NCI-H510A treated with DMSO at 0.1 percent for 48 hours (cell line): ENCODE data around the gene NCEH1.
"Not testable (repeated sequence)": the region's sequence is repeated elsewhere in the genome, so short reads cannot be mapped to it uniquely, and the experiment has no call there.

Source experiments
- DNase-seq: peaks from one replicate; lab custom pipeline; 2025; lab: John Stamatoyannopoulos, UW

Gene NCEH1

GRCh38 chr3:172707030-172707429, 3.8 kb downstream of the NCEH1 start:
- DNase-seq: no peak

GRCh38 chr3:172705170-172705569, 5.7 kb downstream of the NCEH1 start:
- no peak for DNase-seq

DNA sequence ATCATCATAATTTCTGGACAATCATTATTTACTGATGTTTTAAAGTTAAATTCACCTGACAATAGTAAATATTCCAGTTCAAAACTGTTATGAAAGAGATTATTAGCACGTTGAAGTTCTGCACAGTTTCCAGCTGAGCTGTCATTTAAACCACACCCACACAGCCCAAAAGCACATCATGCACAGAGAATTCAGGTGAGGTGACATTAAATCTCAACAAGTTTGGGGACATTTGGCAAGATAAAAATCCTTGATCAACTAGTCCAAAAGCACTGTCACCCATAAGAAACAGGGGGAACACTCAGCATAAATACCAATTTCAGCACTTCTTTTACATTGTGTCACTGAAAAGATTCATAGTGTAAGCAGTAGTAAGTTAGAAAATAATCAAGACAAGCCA, 6.9 kb downstream of the NCEH1 start:
- DNase-seq: no peak

GRCh38 chr3:172702731-172703130, 8.1 kb downstream of the NCEH1 start:
- DNase-seq: not testable (repeated sequence)

DNA sequence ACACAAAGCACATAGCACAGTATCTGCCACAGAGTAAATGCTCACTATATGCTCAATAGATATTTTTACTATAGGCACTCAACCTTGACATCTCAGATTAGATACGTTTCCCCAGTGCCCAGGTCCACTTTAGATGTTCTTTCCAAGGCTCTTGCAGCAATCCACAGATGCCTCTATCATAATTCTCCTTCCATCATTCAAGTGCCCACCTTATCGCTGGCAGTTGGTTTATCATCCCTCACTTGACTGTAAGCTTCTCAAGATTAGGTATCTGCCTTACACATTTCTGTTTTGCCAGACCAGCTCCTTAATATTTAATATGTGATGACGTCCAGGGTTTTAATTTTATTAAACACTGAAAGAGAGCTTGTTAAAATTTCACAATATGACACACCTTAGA, 8.6 kb downstream of the NCEH1 start:
- DNase-seq: no peak

GRCh38 chr3:172701751-172702150, 9.1 kb downstream of the NCEH1 start:
- no peak for DNase-seq

DNA sequence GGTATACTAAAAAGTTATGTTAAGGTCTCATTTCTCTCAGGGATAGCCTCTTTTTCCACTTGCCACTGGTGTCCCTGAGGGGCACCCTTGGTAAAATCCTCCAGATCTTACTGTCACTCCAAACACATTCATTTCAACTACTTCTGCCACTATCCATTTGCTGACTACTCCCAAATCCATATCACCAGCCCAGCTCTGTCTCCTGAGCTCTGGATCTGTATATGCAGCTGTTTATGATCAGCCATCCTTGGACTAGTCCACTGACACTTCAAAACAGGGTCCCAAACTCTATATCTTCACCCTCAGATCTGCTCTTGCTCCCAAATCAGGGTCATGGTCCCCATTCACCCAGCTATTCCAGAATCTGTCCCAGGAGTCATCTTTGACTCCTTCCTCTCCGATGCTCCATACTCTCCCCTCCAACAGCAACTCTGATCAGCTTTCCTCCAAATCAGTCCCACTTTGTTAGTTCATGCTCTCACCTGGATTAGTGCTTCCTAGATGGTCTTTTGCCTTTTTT, 9.9 kb downstream of the NCEH1 start:
- DNase-seq: no peak

GRCh38 chr3:172700256-172700655, 10.6 kb downstream of the NCEH1 start:
- DNase-seq: no peak

DNA sequence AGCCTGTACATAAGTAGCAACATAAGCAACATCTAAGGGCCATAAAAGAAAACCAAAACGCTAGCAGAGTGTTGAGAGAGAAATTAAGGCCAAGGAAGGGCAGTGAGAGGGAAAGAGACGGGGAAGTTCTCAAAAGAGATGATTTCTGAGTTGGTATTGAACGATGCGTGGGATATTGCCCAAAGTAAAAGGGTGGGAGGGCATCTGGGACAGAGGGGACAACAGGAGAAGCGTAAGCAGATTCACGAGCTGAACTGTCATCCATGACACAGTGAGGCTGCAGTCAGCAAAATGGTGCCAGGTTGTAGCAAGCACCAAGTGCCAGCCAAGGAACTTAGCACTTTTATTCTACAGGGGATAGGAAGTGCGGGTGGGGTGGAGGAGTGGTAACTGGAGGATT, 11.8 kb downstream of the NCEH1 start:
- DNase-seq: no peak

GRCh38 chr3:172698631-172699030, 12.2 kb downstream of the NCEH1 start:
- DNase-seq: no peak

DNA sequence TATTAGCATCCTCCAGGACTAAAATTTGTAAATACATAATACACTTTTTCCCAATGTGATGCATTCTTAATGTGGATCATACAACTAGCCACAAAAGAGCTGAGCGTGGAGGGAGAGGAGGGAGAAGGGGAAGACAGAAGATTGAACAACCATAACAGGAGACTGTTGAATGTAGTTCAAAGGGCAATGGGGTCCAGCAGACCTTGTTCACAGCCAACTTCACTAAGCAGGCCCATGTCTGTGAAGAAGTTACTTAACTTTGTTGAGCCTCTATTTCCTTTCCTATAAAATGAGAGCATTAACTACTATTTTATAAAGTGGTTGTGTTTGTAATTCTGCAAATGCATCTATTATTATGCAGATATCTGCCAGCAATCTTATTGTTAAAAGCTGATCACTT, 13.3 kb downstream of the NCEH1 start:
- no peak for DNase-seq

DNA sequence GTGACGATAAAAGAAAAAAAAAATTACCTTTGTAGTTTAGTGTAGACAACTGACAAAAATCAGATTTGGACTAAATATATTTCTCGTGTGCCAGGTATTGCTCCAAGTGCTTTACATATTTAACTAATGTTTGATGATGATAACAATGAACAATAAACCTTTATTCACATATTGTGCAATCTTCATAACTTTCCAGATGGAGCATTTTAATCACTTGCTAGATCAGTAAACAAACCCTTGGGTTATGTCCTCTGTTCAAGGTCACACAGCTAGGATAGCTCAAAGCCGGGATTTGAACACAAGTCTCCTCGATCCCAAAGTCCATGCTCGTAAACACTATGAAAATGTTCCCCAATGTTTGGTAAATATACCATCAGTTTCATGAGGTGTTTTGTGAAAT, 14.5 kb downstream of the NCEH1 start:
- DNase-seq: no peak

GRCh38 chr3:172694573-172695246, 16.2 kb downstream of the NCEH1 start:
- no peak for DNase-seq

GRCh38 chr3:172692751-172693338, 18.0 kb downstream of the NCEH1 start:
- DNase-seq: no peak

DNA sequence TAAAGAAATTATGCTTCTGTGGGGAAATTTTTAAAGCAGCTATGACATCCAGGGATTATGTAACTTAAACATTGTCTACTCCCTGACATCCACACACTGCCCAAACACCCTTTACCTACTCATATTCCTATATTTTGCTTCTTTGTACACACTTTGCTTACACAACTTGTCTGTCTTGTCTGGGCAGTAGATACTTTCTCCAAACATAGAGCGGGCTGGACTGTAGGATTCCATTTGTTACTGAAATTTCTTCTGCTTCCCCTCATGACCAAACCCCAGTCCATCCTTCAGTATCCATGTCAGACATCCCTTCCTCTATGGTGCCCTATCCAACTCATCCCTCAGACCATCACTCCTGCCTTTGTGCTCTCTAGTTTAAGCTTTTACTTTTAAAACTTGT, 19.9 kb downstream of the NCEH1 start:
- DNase-seq: no peak

GRCh38 chr3:172688588-172688987, 22.3 kb downstream of the NCEH1 start:
- no peak for DNase-seq

DNA sequence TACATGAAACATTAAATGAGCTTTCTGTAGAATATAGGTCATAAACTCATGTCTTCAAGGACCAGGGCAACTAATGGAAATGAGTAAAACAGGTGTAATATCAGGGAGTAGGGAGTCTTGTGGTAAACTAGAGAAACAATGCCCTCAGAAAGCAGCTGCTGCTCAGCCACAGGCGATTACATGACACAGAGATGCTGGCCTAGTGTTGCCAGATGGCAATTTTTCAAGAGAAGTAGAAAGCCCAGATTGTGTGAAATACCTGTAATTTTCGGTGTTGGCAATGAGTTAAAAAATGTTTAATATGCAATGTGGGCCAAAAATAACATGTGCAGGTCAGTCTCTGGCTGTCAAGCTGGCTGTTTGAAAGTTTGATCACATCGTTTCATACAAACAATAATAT, 23.4 kb downstream of the NCEH1 start:
- no peak for DNase-seq

DNA sequence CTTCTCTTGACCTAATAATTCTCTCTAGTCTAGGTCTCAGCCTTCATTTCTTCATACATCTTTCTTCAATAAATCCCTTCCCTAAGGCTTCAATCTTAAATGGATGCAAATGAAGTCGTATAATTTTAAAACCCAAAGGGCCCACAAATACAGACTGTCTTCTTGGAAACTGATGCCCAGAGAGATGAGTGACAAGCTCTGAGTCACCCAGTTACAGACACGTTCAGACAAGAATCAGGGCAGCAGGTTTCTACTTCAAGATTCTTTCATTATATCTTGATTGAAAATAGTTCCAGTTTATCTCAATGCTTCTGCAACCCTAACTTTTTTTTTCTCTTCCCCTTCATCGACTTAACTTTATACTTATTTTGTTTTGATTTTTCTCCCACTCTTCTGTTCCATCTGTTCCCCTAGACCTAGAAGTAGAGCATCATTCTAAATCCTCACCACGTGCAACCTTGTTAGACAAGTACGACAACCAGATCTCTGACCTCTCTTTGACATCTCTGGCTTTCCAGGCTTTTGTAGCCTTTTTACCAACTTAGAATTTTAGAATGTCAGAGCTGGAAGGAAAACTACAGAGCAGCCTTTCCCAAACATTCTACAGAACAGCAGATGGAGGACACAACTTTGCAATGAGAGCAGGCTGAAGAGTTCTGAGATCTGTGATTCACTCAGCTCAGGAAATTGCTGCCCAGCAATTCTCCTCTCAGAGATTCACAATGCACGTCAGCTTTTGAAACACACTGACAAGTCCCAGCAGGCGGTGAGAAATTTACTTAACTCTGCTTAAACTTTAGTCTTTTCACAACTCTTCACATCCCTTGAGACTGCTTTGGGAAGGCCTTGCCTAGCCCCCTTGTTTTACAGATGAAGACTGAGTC, 25.3 kb downstream of the NCEH1 start:
- no peak for DNase-seq

GRCh38 chr3:172680684-172681083, 30.2 kb downstream of the NCEH1 start:
- DNase-seq: no peak

- no peak for DNase-seq
Observed at GRCh38 chr3:172679599-172679998, 31.3 kb downstream of the NCEH1 start.

DNA sequence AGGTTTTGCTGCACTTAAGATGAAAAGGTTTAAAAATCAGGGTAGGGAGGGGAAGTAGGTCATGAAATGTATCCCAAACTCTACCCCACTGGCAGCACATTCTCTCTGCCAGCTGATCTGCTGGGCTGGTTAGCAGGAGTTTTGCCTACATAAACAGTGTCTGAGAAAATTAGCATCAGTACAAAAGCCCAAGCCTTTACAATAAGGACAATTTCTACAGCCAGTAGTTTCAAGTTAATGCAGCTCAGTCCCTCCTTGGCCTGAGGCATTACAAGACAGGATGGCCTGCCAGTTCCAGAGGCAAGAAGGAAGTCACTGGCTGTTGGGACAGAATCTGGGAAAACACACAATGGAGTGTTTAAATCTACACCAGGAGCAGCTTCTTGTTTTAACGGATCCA, 32.8 kb downstream of the NCEH1 start:
- DNase-seq: no peak

- DNase-seq: no peak
Observed at GRCh38 chr3:172676196-172676922, 34.5 kb downstream of the NCEH1 start.
